HG03066 (cell line): Measurements from ENCODE around the gene RASSF4.

ENCODE experiments used
- ATAC-seq: cut with Tn5 transposase; IDR thresholded peaks from one replicate; pipeline ENCODE4 v1.9.1; 2021; ENCODE audit warnings: low read depth; ENCODE audit not compliant: unreplicated experiment

RASSF4 gene

DNA sequence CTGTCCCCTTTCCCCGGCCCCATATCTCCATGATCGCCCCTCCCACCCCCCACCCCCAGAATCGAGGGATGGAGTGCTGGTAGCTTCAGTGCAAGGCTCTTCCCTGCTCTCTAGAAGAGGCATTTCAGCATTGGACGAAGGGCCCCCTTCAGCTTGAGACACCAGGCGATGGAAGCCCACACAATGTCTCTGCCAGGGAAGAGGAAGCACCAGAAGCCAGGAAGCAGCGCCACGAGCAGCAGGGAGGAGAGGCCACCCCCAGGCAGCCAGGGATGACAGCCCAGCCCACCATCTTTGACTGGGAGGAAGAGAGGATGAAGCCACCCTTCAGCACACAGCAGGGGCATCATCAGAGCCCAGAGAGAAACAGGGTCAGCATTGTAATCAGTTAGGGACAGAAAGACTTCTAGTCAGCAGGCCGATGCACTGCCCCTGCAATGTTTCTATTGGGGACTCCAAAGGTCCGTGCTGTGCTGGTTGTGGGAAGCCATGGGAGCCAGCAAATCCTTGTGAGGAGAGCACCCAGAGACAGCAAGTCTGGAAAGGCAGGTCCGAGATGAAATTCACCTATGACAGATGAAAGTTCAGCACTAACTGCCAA is 32.8 kb upstream of the RASSF4 start:
- ATAC-seq: no peak

DNA sequence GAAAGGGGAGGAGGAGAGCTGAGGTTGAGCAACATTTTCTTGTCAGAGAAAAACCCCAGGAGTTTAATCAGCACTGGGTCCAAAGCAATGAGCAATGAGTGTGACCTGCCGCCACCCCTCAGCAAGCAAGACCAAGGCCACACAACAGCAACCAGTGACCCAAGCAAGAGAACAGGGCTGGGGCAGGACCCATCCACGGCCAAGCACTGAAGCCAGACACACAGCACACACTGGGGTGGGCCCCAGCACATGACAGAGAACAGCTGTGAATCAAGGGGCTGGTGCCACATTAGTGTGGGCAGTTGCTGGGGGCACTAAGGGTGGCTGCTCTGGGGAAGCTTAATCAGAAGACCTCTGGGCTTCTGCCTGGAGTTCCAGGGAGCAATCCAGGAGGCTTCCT is 32.2 kb upstream of the RASSF4 start:
- ATAC-seq: no peak

DNA sequence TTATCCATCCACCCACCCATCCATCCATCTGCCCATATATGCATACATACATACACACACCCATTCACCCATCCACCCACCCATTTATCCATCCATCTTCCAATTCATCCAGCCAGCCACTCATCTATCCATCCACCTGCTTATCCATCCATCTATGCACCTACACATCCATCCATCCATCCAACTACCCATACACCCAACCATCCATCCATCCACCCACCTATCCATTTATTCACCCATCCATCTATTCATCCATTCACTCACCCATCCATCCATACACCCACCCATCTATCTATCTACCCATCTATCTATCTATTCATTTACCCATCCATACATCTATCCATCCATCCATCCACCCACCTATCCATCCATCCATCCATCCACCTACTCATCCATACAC is 31.1 kb upstream of the RASSF4 start:
- ATAC-seq: no peak

DNA sequence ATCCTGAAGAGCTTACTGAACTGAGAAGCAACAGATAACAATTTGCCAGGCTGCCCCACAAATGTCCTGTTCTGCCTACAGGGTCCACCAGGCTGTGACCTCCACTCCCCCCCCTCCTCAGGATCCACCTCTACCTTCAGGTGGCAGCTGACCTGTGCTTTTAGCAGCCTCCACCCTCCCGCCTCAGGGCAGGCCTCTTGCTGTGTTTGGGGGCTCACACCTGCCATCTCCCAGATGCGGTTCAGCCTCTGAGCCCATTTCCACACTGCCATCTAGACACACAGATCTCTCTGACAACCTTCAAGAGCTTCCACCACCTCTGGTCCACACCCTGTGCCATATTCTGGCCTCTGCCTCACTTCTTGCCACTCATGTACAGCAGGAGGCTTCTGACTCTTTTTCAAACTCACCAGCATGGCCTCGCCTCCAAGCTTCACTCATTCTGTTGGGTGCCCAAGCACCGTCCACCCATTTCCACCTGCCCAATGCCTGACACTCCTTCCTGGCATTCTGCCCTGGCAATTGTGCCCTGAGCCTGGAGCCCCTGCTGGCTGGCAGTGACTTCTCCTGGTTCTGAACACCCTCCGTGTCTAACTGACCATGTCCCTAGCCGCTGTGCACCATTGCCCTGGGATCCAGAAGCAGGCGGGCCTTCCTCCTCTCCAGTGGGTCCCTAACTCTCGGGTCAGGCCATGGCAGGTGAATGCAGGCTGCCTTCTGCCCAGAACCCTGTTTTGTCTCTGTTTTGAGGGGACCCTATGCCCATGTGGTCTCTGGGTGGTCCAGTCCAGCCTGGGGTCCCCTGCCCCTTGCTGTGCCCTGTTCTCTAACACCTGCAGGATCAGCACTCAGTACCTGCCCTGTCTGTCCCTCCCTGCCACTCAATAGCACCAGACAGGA is 30.0 kb upstream of the RASSF4 start:
- no peak for ATAC-seq

DNA sequence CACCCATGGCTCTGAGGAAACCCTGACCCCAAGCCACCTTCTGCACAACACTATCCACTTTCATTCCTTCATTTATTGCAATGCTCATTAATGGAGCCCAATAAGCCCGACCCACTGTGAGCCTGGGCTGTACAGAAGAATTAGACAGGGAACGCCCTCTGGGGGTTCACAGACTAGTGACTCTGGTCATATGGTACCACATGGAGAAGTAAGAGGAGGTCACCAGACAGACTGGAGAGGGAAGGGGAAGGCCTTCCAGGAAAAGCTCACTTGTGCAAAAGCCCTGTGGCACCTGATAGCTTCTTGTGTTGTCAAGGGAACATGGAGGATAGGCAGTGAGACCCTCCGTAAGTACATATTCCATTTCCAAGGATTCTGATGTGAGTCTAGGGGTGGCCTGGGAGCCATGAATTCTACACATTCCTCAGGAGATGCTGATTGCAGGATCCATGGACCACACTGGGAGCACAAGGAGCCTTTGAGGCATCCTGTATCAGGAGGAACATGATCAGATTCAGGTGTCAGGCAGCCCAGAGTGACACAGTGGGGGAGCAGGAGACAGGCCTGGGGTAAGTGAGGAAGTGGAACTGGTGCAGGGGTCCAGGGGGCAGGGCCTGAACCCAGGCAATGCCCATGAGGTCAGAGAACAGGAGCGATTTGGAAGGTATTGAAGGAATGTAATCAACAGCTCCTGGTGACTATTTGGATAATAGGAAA is 28.5 kb upstream of the RASSF4 start:
- ATAC-seq: no peak

DNA sequence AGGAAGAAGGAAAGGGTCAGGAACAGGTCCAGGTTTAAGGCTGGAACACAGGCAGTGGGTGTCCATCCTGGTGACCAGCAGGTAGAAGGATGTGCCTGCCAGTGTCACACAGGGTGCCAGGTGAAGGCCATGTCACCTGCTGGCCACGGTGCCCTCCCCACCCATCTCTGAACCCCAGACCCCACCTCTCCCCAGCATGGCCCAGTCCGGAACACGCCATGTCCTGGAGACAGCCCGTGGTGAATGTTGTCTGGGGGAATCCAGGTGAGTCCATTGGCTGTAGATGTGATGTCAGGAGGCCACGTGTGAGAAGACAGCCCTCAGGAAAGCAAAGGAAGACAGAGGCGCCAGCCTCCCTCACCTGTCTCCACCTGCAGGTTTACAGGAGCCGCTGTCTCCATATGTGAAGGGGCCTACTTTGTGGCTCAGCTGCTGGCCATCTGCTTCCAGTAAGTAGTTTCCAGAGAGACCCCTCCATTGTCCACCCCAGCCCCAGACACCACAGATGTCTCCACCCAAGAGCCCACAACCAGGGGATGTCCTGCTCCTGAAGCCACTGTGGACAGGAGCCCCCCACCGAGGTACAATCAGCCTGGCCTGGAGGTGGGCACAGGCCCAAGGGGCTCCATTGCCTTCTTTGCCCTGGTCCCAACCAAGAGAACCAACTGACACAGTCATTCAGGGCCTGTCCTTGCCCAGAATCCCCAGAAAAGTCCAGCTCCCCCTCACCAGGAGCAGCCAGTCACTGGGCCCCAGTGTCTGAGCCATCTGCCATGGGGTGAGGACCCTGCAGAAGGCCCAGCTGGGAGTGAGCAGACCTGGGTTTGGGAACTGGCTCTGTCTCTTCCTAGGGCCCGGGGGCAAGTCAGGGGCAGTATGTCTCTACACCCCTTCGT is 27.7 kb upstream of the RASSF4 start:
- no peak for ATAC-seq

DNA sequence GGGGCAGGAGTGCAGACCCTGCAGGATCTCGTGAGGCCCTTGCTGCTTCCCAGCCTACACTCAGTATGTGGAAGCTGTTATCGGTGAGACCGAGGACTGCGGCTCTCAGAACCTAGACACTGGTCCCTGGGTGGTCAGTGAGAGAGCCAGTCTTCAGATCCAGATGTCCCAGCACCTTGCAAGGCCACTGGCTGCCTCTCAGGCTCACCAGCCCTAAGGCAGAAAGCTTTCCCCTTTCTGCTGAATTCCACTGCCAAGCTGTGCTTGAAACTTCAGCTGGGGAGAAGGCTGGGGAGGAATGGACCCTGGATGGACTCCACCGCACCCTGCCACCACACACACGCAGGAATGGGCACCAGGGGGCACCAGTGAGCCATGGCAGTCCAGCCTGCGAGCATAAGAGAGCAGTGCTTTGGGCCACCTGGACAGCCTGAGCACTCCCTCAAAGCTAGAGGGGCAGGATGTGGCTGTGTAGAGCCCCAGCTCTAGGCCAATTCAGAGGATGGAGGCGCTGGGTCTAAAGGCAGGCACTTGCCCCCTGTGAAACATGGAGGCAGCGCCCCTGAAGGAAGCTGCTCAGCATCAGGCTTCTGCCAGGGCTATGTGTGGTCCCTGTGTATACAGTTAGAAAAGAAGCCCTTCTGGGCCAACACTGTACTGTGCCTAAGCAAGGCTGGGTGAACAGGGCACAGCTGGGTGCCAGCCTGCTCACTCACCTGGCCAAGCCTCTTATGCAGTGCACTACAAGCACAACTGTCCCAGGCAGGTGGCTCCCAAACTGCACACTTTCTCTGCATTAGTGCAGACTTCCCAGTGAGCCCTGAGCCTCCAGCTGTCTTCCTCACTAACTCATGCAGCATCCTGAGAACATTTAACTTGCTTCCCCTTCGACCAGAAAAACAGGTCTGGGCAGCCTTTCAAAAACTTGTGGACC is 26.8 kb upstream of the RASSF4 start:
- ATAC-seq: peak; percentile 92

DNA sequence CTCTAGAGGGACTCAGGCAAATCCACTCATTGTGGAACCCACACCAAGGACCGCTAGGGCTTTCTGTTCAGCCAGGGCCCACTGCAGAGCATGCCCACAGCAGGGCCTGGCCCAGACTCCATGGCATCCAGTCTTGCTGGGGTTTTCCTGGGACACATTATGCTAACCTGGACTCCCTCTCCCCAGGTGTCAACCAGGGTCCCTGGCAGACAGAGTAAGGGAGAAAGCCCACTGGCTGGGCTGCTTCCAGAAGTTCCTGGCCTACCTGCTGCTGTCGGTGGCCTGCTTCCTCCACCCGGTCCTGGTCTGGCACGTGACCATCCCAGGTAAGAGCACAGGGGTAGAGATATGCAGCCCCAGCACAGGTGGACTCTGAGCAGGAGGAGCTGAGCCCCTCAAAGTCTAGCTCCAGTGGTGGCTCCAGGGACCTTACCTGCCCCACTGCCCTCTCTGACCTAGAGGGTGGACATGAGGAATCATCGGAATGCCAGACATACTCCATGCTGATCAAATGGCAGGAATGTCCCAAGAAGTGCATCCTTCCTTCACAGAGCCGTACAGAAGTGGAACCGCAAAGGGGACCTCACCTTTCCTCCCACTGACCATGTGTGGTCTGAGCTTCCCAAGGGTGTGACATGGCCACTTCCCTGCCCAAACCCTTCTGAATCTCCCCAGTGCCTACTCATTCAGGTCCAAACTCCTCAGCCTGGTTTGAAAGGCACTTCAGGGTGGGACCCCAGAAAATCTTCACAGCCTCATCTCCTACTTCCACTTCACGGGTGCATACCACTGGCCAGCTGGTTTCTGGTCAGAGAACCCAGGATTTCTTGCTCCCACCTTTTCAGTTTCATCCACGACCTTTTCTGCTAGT is 25.9 kb upstream of the RASSF4 start:
- no peak for ATAC-seq

DNA sequence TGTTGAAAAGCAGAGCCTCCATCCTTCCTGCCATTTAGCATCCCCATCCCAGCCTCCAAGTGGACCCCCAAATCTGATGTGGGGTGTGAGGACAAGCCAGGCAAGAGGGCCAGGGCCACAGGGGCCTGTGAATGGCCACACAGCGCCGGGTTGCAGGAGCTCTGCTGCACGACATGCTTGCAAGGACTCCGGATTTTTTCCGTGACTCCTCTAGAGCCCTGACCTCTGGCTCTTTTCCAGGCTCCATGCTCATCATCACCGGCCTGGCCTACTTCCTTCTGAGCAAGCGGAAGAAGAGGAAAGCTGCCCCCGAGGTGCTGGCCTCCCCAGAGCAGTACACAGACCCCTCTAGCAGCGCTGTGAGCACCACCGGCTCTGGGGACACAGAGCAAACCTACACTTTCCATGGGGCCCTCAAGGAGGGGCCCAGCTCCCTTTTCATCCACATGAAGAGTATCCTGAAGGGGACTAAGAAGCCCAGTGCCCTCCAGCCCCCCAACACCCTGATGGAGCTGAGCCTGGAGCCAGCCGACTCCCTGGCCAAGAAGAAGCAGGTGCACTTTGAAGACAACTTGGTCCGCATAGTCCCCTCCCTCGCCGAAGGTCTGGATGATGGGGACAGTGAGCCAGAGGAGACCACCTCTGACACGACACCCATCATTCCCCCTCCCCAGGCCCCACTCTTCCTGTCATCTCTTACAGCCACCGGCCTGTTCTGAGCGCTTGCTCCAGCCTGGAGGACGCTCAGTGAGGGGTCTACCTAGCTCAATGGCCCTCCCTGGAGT is 25.0 kb upstream of the RASSF4 start:
- ATAC-seq: no peak

DNA sequence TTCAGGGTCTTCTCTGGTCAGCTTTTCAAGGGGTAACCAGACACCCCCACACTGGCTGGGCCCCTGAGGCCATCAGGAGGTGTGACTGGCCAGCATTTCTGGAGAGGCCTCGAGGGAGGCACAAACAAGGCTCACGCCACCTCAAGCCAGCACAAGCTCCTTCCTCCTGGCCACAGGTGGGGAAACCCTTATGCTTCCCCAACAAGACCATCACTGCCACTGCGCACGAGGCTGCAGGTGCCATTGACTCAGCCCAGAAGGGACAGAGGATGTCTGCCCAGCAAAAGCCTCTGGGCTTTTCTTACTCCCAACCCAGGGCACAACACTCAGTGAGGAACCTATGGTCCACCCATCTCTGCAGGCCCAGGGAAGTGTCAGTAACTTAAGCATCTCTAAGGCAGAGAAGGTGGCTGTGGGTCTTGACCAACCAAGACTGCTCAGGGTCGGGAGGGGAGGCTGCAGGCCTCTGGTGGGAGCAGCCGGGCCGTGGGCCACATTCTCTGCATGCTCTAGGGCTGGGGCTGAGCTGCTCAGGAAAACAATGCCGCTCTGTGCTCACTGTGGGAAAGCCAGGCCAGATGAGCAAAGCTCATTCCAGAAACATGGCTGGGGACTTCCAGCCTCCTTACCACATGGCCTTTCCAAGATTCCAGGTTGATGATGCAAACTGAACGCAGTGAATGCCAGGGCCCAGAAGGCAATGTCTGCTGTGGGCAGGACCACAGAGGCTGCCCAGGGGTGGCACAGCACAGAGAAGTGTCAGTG is 24.2 kb upstream of the RASSF4 start:
- no peak for ATAC-seq

DNA sequence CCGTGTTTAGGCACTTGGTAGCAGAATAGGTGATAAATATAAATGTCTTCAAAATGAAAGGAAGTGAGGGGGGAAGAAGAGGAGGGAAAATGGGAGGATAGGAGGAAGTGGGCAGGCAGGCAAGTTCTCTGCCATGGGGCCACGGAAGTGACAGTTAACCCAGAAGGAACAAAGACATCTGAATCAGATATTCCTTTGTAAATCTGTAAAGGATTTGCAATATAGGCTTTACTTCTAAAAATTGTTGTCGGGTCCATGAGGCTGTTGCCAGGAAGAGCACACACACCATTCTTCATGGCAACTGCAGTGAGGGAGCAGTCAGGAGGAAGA is 23.7 kb upstream of the RASSF4 start:
- ATAC-seq: no peak

DNA sequence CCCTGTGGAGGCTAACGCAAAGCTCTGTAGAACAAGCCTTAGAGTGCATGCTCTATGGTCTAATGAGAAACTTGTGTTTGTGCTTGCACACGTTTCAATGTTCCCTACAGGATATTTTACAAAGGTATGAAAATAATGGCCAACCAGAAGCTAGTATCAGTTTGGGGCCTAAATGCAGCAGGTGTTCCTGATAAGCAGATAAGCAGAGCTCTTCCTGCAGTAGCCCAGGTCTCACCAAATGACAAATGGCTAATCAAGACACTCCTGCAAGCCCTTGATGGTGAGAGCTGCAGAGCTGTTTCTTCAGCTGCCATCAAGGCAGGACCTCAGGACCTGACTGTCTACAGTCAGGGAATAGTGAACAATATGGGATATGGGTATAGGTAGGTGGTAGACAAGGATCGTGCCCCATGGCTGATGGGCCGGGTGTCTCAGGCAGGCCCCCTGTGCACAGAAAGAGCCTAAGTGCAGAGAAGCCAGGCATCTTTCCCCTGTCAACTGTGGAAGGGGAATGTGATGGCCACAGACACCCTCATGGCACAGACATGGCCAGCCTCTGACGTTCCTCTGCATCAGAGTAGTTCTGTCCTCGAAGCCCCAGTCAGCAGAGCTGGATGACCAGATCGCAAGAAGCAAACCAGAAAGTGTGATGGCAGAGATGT is 23.2 kb upstream of the RASSF4 start:
- no peak for ATAC-seq

DNA sequence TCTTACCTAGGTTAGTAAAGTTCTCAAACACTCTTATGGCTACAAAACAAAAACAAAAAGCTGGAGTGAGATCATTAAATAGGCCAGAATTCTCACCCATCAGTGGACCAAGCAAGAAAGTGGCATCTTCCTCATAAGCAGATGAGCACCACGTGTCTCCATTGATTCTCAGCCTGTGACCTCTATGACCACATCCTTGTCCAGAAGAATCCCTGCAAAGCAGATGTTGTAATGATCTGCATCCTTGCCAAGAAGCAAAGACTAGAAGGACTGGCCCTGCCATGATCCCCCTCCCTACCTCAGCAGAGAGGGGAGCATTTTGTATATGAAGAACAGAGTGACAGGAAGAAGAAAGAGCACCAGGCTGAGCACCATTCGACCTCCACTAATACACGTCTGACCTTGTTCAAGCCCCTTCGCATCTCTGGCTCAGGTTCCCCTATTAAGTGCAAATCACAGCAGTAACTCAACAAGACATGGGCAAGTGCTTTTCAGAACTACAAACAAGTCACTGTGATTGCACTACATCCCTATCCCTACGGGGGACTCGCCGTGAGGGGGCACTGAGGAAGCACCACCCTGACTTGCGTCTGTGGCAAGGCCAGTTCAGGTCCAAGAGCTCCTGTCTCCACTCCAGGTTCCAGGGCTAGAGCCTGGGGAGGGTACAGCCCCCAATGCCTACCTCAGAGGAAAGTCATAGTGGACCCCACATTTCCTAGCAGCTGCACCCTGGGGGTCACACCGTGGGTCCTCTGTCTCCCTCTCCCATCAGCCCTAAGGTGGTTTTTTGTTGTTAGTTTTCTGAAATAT is 22.2 kb upstream of the RASSF4 start:
- ATAC-seq: no peak

DNA sequence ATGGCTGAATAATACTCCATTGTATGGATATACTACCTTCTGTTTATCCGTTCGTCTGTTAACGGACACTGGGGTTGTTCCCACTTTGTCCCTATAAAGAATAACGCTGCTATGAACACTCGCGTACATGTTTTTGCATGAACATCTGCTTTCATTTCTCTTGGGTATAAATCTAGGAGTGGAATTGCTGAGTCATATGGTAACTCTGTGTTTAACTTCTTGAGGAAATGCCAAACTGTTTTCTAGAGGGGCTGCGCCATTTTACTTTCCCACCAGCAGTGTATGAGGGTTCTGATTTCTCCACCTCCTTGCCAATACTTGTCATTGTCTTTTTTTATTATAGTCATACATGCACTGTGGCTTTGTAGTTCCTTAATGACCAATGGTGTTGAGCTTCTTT is 20.6 kb upstream of the RASSF4 start:
- ATAC-seq: no peak

DNA sequence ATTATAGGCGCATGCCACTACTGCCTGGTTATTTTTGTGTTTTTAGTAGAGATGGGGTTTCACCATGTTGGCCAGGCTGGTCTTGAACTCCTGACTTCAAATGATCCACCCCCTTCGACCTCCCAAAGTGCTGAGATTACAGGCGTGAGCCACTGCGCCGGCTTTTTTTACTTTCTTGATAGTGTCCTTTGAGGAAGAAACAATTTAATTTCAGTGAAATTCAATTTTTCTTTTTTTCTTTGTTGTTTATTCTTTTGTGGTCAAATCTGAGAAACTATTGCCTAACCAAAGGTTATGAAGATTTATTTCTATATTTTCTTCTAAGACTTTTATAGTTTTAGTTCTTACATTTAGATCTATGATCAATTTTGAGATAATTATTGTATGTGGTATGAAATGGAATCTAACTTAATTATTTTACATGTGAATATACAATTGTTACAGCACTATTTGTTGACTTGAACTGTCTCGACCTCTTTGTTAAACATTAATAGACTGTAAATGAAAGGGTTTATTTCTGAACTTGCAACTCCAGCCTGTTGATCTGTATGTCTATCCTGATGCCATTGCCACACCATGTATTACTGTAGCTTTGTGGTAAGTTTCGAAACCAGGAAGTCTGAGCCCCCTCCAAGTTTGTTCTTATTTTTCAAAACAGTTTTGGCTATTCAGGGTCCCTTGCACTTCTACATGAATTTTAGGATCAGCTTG is 19.8 kb upstream of the RASSF4 start:
- ATAC-seq: no peak
